ENCODE data around the gene ORM1. TPM values are rescaled to one million over a fixed set of nuclear protein-coding genes. Genes with fewer than 3 reads are reported as not detected.

Gene ORM1
- total RNA-seq, 1 donor from 2014 or later, result 5.2 TPM

DNA sequence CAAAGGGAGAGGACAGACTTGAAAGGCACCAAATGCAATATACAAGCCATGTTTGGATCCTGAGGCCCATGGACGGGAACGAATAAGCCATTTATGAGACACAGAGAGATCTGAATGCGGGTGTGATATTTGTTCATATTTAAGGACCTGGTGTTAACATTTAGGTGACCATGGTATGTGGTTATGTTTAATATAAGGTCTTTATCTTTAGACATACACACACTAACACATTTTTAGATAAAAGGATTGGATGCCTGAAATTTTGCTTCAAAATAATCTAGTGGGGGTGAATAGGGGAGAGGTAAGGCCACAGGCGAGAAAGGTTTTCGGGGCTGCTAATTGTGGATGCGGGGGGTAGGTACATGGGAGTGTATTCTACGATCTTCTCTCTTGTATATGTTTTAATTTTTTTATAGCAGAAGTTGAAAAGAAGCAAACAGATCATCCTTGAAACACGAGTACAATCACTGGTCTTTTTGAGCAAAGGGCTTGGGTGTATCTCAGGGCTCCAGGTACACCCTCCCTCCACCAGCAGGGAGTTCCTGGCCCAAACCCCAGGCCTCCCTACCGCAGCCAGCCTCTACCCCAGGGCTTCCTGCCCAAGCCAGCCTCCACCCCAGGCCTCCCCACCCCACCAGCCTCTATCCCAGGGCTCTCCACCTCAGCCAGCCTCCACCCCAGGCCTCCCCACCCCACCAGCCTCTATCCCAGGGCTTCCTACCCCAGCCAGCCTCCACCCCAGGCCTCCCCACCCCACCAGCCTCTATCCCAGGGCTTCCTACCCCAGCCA lies 52.7 kb downstream of the ORM1 start:
- ATAC-seq (no peak), DNase-seq (no peak)
- H3K27me3 ChIP-seq, result no peaks in the 10 kb centered on the region
- H3K27ac ChIP-seq, result no peak overlapping the region
- TF ChIP-seq, protein P1, sequence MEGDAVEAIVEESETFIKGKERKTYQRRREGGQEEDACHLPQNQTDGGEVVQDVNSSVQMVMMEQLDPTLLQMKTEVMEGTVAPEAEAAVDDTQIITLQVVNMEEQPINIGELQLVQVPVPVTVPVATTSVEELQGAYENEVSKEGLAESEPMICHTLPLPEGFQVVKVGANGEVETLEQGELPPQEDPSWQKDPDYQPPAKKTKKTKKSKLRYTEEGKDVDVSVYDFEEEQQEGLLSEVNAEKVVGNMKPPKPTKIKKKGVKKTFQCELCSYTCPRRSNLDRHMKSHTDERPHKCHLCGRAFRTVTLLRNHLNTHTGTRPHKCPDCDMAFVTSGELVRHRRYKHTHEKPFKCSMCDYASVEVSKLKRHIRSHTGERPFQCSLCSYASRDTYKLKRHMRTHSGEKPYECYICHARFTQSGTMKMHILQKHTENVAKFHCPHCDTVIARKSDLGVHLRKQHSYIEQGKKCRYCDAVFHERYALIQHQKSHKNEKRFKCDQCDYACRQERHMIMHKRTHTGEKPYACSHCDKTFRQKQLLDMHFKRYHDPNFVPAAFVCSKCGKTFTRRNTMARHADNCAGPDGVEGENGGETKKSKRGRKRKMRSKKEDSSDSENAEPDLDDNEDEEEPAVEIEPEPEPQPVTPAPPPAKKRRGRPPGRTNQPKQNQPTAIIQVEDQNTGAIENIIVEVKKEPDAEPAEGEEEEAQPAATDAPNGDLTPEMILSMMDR (IDR thresholded peaks at IDR 0.05), result no peak
- intact Hi-C loops (cut with DNase I), result no loop called here
- H3K4me3 ChIP-seq, result no peak overlapping the region
- peaks cover 47% of the 10 kb centered on the region for H3K4me1 ChIP-seq
- H3K36me3 ChIP-seq, result peaks cover 81% of the 10 kb centered on the region
- H3K9me3 ChIP-seq, result no peaks in the 10 kb centered on the region

Other genes with a start within 250 kb of the ORM1 start
- 0.67 TPM for gene AMBP, start 244.8 kb upstream of the ORM1 start, total RNA-seq
- 6.2 TPM for gene KIF12, start 223.8 kb upstream of the ORM1 start, total RNA-seq
- 13.7 TPM for gene COL27A1, start 167.6 kb upstream of the ORM1 start, total RNA-seq
- 3.9 TPM for gene ORM2, start 6.8 kb downstream of the ORM1 start, total RNA-seq
- gene AKNA, start 64.9 kb downstream of the ORM1 start, total RNA-seq, result 54.7 TPM
- gene WHRN, start 182.4 kb downstream of the ORM1 start, total RNA-seq, result 3.1 TPM

Data from upper lobe of right lung (tissue), 1 donor.